Epidermal melanocyte (primary cell): ENCODE results near the gene MAML2.

Source experiments
- DNase-seq: peaks from one replicate; pipeline ENCODE4 v3.0.0; 2011; ENCODE audit warnings: low spot score; ENCODE audit not compliant: insufficient read length

Gene MAML2

DNA sequence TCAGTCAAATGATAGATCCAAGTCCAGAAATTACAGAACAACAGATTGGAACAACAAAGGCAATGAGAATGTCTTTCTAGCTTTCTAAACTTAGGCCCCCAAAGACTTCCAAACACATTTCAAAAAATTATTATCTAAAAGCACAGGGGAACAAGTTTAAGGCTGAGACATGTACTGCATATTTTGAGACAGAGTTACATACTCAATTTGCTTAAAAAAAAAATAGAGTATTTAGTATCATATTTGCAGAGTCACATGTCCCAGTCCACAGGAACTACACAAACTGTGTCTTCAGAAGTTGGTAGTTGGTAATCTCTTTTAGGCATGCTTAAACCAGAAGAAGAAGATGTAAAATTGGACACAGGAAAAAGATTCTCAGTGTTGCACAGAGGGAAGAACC lies 127.2 kb downstream of the MAML2 start:
- DNase-seq, result no peak

DNA sequence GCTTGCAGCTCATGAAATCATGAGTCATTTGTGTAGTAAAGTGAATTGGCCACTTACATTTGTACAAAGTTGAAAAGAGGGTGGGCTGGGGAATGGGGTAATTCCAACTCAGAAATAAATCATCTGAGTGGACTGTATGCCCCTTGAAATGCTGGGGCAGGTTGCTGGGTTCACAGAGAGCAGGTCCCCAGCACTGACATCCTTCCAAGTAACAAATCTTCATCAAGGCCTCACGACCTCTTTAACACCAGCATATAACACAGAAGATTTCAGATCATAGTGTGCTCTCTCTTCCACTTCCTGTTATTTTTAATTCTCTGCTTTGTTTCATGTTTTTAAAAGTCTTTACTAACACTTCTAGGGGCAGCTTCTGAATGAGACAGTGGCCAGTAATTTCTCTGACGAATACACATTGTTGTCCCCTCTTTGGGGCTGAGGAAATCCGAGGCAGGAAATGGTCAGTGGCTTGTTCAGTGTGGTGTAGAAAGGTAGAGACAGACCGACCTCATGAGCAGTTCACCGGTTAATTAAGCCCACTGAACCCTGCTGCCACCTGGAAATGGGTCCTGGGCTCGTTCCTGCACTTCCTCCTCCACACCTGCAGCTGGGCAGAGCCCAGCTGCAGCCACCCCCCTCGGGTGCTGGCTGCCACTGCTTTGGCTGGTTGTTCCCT lies 127.7 kb downstream of the MAML2 start:
- no peak for DNase-seq

DNA sequence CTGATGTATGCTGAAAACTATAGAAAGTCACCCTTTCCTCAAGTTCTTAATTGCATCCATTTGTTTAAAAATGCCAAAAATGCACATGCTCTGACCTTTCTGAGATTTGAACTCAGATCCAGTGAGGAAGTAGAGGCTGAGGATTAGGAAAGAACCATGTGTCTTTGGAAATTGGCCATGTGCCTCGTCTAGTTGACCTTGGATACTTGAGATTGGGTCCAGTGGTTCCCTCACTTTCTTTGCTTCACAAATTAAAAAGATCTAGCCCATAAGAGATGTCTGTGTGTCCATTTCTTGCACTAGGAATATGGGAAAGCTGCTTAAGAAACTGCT lies 128.3 kb downstream of the MAML2 start:
- no peak for DNase-seq

DNA sequence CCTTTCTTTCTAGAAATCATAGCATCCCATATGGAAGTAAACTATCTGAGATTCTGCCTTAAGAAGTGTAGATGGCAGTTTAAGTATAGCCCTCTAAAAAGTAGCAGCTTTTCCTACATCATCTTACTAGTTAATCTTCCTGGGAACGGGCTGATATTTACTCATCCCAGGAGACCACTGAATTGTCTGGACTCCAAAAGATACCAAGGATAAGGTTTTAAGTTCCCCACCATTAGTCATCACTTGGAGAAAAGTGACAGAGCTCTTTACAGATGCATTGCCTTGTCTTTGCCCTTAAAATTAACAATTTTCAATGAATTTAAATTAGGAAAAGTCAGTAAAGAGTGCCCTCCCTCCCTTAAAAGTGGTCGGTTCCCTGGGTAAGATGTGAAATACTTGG lies 129.5 kb downstream of the MAML2 start:
- DNase-seq, result no peak

DNA sequence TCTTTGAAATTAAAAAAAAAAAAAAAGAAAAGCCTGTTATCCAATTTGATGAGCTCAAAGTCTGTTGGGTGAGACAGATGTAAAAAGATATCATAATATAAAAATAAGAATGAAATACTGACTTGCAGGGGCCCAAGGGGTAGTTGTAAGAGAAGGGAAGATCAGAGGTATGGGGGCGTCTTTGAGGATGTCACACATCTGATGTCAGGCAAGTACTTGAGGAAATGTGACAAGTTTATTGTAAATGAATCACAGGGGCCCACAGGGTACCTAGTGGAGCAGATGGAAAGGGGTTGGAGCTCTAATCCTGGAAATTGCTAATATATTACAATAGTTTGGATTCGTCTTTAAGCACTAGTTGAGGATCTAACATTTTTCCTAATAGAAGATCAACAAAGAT lies 131.6 kb downstream of the MAML2 start:
- DNase-seq, result no peak

DNA sequence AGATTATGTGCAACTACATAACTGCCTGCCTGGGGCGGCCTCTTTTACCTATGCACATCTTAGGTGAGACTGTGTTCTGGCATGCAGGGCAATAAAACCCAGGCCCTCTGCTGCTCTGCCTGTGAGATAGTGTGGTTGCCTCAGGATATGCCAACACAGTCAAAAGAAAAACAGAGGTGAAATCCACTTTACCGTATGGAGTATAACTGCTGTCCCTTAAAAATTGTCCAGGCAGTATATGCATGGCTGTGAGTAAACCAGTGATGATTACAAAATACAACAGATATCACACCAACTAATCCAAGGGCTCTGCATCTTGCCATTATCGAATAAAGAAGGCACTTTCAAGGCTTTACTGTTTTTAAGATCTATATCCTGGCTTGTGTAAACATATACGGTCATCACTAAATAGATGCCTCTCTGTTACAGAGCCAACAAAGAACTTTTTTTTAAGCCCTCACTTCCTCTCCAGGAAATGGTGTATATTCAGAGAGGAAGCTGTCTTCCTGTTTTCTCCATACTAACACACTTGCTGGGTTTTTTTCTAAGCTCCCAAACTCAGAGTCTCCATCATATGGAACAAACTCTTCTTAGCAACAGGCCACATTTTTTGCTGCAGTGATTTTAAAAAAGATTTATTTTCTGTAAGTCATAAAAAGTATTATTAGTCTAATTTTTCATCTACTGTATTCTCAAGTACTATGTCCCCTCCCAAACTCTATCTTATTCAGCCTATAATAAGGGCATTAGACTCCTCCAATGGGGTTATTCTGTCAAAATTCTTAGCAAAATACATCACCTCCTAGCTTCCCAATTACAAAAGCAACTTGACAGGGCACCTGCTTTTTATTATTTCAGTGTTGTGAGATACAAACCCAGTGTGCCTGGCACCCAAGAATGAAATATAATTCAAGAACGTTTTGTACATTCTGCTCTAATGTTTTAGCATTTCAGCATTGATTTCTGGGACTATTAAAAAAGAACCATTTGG lies 135.2 kb downstream of the MAML2 start:
- no peak for DNase-seq

DNA sequence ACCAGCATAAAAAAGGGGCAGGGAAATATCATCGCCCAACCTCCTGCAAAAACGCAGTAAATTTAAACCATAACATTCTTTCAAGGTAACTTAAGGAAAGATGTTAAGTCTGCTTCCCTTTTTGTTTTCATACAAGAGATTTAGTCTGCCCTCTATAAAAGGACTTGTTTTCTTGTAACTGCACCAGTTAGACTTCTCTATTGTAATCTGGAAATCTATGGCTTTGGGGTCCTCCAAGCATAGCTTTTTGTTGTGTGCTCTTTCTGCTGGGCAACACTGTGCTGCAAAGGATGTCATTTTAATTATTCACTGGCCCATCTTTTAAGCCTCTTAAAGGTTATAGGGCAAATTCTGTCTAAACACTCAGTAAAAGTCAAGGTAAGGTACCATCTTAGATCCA lies 136.0 kb downstream of the MAML2 start:
- no peak for DNase-seq

DNA sequence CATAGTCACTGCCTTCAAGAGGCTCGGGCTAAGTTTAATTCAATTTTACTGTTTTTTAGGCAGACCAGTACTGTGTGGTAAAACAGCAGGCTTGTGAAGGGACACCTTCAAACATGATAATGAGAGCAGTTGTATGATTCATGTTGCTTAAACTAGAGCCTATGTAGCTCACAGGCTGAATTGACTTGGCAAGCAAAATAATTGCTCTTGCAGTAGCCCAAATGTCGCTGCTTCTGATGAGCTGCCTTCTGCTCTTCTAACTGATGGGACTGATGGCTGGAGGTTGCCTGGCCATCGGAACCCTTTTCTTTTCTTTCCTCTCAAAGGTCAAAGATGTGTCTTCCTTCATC lies 137.6 kb downstream of the MAML2 start:
- DNase-seq, result no peak

DNA sequence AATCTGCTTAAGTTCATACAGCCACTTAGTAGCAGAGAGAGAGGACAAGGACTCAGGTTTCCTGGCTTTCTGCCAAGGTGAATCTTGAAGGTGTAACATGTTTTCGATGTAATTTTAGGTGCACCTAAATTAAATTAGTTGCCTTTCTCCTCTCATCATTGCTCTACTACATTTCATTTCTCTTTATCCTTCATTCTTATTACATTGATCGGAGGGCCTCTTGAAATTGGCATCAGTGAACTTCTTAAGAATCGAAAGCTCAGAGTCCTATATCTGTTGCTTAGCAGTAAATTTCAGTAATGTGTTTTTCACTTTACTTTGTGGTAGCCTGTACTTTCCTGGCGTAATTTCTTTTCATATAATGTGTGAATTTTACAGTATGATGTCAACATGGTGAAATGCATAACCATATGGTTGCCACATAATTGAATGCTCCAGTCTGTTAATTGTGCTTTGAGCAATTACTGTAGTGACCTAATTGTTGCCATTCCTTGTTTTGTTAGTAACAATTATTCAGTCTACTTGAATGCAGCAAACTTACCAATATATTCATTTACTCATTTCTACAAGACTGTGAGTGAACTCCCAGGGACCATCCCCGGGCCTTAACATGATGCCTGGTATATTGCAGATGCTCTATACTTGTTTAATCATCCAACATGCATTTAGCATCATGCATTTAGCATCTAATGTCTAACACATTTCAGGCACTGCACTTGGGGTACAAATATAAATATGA lies 138.1 kb downstream of the MAML2 start:
- no peak for DNase-seq

DNA sequence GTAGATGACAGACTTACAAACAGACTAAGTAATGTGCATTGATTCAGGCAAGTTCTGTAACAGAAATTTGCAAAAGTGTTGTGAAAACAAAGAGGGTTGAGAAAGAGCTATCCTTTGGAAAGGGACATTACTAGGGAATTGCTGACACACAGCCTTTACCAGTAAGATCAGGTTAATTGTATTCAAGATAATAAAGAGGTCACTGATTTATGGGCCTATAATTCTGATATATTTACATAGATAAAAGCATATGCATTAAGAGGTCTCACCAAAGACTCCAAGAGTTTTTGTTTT lies 138.7 kb downstream of the MAML2 start:
- DNase-seq, result no peak

DNA sequence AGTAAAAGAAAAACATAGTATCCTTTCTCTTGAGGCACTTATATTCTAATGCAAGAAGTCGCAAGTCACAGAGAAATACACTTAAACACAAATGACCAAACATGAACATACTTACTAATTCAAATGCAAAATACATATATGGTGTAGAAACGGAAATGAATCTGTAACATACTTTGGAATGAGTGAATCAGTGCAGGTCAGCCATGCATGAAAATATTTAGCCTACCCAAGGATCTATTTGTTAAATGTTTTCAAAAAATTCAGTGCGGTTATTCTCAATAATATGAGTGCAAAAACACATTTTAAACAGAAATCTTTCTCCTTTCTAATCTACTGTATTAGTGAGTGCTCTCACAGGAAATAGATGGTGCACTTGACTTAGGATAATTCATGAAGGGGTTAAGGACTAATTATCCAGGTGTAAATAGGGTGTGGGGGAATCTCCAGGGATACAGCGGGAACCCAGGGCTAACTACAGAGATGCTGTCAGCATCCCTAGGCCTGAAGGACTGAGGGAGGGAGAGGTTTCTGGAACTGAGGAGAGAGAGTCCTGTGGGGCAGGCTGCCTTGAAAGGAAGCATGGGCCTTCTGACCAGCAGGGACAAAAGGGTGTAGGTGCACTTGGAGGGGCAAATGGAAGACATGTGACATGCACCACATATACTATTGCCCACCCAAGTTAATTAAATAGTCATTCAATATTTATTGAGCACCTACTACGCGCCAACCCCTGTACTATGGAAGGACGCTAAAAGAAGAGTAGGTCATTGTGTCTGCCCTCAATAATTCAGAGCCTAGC lies 139.2 kb downstream of the MAML2 start:
- no peak for DNase-seq

DNA sequence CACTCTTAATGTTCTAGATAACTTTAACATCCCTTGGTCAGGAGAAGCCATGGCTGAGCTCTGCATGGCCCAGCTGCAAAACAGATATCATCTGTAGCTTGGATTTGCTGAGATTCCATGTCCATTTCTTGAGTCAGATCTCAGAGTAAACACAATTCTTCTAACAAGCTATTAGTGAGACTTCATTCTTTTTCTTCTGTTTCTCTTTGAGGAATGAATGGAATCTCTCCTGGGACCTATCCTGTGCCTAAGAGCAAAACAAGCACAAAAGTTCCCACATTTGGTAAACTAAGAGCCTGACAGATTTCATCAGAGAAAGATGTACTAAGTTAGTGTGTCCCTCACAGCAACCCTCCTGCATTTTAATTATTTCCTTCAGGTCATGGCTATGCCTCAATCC lies 142.8 kb downstream of the MAML2 start:
- DNase-seq, result no peak

DNA sequence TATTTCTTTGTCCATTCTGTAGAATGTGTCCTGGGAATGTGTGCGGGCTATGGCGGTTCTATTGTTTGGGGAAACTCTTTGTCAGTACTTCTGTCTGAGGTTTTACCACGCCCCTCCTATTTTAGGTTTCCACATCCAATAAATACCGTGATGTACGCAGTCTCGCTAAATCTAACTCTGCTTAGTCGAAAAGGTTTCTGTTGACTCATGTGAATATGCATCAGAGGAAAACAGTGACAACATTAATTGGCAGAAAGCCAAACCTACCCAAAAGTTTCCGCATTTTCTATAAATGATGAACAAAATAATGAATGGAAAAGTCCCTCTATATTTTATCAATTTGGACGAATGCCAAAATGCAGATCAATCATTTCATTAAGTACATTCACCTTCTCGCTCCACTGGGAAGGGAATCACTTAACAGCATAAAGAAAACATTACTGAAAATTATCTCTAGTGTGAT lies 143.4 kb downstream of the MAML2 start:
- DNase-seq, result no peak

DNA sequence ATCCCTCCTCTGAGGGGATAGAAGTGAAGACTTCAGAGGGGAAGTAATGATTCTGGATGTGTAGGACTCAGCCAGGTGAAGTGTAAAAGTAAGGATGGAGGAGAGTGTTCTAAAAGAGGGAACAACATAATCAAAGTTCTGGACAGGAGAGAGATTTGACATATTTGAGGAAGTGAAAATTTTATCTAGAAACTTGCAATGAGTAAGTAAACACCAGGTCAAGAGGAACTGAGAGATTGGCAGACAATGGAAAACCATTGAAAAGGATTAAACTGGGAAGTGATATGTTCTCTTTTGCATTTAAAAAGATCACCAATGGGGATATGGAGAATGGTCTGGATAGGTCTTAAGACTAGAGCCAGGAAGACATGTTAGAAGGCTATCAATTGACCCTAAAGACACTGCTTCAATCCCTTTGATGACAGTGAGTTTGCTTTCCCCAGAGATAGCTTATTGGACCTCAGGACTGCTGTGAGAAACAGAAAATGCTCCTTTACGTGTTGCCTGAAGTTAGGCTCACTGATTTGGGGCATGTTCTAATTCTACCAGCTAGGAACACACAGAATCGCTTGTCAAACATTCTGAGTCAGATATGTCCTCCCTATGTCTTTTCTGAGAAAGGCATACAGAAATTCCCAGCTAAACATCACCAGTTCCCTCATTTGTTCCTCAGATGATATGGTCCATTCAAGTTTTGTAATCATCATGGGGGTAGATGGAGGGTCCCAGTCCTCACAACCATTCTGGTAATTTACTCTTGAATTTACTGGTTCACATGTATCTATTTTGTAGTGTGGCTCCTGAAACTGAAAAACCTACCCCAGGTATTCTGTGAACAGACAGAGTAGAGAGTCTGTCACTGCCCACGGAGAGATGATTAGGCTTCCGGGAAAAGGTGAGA lies 144.9 kb downstream of the MAML2 start:
- no peak for DNase-seq

DNA sequence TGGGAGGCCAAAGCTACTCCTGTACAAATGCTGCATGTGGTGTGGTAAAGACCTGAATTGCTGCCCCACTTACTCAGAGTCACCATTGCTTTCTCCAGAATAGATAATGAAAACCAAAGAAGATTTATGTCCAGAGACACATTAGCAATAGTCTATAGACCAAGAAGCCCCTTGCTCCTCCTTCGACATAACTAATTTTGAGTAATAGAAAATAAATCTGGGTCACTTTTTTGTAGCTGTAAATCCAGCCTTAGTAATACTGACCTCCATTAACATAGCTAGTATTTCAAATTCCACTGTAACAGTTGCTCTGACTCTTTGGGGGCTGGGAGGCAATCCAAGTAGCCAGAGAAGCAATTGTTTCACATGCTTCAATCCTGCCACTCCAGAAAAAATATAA lies 145.9 kb downstream of the MAML2 start:
- no peak for DNase-seq

DNA sequence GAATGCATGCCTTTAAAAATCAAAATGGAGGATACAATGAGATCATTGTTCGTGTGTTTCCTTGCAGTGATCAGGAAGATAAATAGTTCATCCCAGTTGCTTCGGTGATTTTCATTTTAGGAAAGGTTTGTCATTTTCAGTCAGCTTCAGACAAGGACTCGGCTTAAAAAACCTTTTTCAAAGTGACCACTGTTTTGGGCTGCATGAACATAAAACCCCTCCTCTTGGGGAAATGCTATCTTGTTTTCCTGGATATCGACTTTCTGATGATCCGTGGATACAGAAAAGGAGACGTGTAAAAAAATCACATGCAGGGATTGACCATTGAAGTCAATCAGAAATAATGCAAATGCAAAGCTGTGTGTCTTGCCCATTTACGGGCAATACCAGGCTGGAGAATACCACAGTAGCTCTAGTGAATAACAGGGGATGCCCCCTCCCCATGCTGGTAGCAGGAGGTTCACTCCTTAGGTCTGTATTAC lies 146.8 kb downstream of the MAML2 start:
- no peak for DNase-seq

DNA sequence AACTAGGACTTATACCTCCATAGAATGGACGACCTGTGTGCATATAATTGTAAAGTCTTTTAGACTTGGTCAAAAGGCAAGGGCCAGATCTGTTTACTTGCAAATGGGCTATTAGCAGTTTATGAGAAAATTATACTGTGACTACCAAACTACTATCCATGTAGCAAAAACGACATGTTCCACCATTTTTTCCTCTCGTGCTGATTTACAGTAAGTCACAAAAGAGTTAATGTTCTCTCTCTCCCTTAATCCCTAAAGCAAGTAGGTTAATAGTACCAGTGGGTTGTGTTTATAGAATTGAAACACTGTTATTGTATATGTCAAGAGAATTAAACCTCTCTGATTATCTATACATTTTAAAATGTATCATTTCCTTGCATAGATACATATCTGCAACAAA lies 147.3 kb downstream of the MAML2 start:
- DNase-seq, result no peak

DNA sequence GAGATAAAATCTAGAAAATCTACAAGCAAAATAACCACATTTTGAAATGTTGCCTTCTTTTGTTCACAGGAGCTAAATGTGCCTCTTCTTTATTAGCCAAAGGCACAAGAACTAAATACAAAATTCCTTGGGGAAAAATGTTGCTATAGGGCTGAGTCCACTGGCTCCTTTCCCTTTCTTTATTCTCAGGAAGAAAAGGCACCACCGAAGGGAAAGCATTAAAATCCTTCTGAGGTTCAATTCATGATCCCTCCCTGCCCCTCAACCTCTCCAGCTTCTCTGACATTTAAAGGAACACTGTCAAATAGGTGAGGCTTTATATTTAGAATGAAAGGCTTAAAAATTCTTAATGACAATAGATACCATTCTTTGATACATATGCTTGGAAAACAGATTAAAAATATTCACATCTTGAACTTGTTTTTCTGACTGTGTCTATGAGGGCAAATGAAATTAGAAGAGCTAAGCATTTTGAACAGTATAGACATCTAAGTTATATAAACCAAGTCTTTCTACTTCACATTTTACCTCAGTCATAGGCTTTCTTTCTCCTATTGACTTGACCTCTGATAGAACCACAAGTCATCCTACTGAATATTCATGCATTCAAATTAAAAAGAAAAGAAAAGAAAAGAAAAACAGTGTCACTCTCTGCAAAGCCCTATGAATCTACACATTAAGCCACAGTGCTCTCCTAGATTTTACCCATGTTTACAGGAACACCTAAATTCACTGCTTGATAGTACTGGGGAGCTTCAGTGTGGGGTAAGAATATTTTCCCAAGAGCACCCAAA lies 148.2 kb downstream of the MAML2 start:
- no peak for DNase-seq

DNA sequence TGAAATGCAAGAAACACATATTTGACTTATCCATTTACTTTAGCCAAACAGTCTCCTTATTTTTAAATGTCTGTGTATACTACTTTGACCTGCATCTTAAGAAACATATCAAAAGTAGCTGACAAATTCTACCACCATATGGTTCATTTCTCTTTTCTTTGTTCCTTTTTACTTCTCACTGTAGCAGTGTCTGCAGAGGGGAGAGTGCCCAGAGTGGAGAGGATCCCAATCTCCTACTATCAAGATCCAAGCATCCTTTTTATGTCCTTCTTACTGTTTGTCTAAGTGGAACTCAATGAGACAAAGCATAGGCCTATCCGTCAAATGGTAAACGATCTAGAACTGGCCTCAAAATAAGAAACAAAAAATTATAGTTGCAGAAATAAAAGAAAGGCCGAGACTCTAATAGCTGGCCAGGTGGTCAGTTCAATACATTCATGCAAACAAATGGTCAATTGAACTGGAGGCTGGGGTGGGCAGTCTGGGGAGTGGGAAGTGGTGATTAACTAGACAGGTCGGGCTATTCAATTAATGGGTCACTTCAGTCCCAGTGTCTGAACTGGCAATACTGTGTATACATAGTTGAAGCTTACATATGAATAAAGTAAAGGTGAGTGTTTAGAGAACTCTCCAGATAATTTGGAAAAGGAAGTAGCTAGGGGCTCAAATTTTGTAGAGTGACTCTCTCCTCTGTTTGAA lies 149.1 kb downstream of the MAML2 start:
- DNase-seq, result no peak
